PC-9 (cell line): Measurements from ENCODE around the gene FXYD3.

Experiments used
- CTCF ChIP-seq: fragments of 200-600 bp; sonication (generic); conservative IDR thresholded peaks from 2 replicates; pipeline ENCODE4 v1.6.1; 2017; ENCODE audit warnings: mixed run types, antibody characterized with exemption, mild to moderate bottlenecking, moderate library complexity
- EZH2 ChIP-seq: fragments of 200-600 bp; sonication (generic); IDR thresholded peaks from 2 replicates; pipeline ENCODE4 v1.8.0; 2017; ENCODE audit warnings: antibody characterized with exemption, low read depth

- TF ChIP-seq CTCF (no peak), EZH2 (no peak)
These were observed 18.2 kb downstream of the FXYD3 start for GRCh38 chr19:35133826-35134225.
